NCI-H146 treated with DMSO at 0.1 percent for 48 hours (cell line): ENCODE measurements around the gene ATP5F1A.
A peak's percentile ranks its signal among the peaks of the same experiment; 100 is the strongest.

Source experiments
- DNase-seq: peaks from one replicate; lab custom pipeline; 2025; ENCODE audit not compliant: unreplicated experiment; lab: John Stamatoyannopoulos, UW

Gene ATP5F1A

DNA sequence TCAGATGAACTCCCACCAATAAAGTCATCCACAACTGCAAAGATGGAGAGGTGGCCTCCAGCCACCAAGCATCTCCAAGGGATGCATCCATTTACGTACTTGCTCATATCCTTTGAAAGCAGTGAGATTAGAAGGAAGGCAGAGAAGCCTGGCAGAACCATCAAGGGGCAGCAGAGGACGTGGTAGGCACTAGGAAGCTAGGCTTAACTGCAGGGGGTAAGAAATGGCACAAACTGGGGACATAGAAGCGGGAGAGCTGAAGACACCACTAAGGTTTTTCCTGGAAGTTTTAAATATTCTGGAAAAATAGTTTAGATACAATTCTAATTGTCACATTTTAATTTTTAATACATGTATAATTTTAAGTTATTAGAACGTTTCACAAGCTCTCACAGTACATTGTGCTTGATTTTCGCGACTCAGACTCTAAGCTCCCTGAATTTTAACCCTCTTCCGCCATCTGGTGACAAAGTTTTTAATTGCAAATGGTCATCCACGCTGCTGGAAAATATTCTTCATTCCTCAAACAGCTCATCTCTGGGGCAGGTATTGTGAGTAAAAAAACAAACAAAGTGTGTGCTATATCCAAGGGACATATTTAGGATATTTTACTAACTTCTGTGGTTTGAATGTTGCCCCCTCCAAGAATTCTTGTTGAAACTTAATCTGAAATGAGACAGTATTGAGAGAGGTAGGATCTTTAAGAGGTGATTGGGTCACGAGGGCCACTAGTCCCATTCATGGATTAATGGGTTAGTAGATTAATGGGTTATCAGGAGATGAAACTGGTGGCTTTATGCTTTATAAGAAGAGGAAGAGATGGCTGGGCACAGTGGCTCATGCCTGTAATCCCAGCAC, 24.4 kb downstream of the ATP5F1A start:
- DNase-seq, result peak; percentile 64

DNA sequence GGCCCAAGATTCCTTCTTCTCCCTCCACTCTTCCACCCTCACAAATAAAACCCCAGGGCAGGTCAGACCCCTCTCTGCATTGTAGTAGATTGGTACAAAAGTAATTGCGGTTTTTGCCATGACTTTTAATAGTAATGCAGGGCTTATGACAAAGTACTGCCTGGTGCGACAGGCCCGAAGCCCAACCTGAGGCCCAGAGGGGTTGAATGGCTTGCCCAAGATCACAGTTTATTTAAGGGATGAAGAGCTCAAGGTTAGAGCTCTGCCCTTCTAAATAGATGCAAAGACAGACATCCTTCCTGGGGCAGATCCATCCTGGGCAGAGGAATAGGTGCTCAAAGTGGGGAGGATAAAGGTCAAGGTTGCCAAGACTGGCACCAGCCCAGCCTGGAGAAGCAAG, 25.1 kb downstream of the ATP5F1A start:
- no peak for DNase-seq

DNA sequence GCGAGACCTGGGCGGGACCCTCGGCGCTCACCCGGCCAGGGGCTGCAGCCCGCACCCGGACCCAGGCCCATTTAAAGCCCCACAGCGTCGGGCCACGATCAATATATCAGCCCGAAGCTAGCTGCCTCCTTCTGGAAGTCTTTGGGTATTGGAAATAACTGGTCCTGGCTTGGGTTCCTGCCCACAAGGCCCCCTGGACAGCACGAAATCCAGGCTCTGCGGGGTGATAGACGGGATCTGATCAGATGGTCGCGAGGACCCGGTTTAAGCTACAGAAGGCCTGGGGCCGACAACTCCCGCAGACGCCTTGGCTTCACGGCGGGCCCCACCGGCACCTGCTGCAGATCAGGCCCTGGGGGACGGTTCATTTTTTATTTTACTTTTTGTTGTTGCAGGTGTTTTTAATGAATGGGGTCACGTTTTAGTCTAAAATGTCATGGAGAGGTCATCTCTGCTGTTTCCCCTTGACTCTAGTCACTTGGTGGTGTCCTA, 25.7 kb downstream of the ATP5F1A start:
- DNase-seq, result no peak

DNA sequence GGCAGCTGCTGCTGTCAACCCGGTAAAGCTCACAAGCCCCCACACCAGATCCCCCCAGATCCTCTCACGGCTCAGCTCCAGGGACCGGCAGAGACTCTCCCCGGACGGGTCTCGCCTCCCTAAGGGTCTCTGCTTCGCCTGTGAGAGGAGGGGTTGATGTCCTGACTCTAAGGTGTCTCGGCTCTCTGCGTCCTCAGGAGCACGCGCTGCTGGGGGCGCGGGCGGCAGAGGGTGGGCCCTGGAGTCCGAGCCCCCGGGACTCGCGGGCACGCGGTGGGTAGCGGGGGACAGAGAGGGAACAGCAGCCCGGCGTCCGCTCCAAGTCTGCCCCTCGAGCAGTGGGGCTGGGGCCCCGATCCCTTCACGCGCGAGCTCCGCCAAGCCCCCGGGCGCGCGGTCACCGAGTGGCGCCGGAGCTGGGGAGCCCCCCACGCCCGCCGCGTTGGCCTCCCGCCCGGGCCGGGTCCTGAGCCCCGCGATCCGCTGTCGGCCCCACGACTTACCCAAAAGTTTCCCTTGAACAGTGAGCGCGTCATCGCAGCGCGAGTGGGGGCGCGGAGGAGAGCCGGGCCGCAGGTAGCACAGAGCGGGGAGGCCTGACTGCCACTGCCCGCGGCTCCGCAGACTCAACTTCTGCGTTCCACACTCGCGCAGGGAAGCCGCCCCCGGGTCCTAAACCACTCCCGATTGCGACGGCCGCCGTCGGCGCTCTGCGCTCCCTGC, 26.3 kb downstream of the ATP5F1A start, which contains the start of gene PSTPIP2:
Gene PSTPIP2 (minus strand): TSS at position 608 of the 723 bp plus-strand sequence. CDS start 72 bp downstream, at position 536.
- peak; percentile 30 for DNase-seq

DNA sequence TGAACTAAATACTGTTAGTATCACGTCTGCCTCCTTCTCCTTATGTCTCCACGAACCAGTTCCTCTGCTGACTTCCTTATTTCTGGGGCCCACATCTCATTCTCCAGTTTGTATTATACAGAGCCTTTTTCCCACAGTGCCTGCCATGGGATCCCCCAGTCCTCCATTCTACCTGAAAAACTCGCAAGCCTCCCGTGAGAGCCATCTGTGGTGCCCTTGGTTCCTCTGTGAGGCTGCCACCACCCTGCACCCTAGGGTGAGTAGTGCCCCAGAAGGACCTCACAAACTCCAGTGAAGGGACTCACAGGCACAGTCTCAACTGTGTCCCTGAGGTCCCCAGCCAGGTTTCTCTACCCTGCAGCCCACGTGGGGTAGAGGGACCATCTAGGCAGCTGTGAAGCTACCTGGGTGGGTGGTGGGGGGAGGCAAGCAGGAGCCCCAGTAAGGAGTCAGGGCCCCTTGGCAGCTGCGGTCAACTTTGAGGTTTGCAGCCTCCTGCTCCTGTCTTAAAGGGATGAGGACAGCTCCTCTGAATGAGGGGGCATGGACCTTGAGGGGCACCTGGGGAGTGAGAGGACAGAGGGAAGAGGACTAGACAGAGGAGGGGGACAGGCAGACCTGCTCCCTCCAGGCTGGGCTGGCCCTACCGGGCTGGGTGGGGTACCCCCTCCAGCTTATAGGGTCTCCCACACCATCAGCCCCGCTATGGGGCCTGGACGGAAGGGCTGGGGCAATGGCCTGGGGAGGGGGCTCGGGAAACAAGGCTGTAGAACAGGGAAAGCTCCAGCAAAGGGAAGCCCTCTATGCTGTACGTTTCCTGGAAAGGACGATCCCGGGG, 27.1 kb downstream of the ATP5F1A start:
- no peak for DNase-seq

DNA sequence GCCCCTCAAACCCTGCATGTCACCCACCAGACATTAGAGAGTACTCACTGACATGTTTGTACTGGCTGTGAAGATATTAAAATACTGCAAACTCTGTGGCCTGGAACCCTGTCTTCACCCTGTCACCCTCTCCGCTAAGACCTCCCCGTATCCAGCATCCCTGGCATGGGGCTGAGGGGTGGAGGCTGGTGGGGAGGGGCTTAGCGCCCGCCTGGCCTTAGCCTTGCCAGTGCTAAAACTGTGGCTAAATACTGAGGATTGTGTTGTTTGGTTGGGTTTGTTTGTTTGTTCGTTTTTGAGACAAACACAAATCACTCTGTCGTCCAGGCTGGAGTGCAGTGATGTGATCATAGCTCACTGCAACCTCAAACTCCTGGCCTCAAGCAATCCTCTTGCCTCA, 27.9 kb downstream of the ATP5F1A start:
- no peak for DNase-seq

DNA sequence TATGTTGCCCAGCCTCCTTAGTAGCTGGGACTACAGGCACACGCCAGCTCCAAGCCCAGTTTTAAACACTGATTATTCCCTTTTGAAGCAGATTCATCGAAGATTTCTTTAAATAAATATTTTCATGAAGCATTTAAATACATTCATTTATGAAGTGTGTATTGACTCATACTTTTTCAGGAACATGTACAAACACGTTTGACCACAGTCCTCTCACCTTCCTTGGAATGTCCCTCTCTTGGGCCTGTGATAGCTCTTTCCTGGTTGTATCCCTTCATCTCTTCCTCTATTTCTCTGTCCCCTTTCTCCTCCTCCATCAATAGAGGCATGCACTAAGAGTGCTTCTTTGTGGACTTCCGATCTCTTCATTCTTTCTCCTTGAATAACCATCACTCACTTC, 28.6 kb downstream of the ATP5F1A start:
- DNase-seq, result no peak

DNA sequence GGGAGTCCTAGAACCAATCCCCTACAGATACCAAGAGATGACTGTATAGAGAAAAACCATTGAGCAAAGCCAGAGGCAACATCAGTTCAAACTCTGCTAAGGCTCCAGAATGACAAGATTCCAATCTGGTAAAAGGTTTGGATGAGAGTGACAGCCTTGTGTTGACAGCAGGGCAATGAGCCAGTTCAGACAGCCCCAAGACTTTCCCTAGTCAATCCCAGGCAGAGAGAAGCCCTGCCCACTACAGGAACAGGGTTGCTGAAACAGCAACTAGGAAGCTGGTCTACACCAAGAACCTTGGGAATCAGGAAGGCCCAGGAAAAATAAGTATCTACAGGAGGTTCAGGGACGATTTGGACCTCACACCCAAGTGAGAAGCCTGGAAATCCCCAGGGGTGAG, 29.3 kb downstream of the ATP5F1A start:
- DNase-seq, result no peak

DNA sequence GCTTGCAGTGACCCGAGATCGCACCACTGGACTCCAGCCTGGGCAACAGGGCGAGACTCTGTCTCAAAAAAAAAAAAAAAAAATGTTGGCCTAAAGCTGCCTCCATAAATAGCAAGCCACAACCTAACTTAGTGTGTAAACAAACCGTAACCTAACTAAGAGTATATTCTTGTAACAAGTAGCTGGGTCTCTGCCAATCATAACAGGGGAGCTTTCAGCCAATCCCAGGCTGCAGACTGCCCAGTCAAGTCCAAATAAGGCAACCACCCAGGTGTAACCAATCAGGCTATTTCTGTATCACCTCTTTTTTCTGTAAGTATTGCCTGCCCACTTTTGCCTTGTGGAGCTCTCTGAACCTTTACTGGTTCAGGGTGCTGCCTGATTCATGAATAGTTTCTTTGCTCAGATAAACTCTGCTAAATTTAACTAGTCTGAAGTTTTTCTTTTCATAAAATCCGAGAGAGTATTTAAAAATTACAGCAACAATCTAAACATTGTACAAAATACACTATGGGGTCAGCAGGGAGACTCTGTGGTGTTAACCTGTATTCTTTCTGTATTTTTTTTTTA, 30.6 kb downstream of the ATP5F1A start:
- peak; percentile 12 for DNase-seq

DNA sequence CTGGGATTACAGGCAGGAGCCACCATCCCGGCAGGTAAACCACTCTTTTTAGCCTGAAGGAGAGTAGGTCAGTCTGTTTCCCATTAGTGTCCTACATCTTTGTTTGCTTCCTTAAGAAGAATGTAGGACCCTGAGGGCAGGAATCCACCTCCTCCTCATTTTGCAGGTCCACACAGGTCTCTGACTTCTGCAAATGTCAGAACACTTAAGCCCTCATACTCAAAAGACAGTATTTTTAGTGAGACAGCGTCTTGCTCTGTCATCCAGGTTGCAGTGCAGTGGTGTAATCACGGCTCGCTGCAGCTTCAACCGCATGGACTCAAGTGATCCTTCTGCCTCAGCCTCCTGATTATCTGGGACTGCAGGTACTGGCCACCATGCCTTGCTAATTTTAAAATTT, 35.3 kb downstream of the ATP5F1A start:
- no peak for DNase-seq

DNA sequence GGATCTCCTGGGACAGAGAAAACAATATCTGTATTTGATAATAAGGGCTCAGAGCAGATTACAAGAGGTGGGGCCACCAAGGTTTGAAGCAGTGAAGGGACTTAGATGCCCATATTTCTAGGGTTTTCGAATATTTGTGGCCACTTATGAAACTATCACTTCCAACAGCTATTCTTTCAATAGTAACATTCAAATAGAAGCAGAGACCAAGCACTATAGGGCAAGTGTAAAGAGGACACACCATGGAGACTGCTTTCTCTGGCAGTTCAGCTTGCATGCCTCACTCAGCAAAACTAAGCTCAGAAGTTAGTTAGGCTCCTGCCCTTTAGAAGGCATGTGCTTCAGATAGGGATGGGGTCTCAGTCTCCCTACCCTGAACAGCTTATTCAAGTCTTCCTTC, 36.3 kb downstream of the ATP5F1A start:
- no peak for DNase-seq

DNA sequence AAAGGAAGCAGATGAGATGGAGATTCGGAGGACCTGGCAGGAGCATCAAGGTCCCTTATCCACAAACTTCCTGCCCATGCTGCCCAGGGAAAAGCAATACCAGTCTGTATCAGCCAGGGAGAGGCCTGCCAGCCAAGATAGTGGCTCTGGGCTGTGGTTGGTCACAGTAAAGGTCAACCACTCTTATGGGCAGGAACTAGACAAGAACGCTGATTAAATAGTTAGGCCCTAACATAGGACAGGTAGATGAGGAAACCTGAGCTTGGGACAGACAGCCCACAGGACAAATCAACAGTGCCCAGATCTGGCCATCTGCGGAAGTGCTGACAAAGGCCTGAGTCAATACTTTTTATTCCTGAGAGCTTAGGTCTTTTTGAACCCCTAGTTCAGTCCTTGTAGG, 36.7 kb downstream of the ATP5F1A start:
- no peak for DNase-seq

DNA sequence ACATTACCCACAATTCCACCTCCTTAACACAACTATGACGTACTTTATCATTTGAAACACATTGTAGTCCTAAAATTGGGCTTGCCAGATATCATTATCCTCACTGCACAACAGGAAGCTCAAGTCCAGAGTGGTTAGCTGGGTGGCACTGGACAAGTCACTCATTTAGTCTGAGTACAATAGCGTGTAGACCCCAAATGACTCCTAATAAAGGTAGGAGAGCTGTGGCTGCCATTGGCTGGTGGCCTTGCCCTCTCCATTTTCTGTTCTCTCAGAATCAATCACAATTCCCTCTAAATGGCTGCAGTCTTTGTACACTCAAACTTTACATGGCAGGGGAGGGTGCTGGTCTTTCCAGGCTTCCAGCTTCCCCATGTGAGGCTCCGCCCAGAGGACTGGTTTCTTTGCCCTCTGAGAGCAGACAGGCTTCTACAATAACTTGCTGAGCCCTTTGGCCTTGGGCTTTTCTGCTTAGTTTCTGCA, 37.7 kb downstream of the ATP5F1A start:
- DNase-seq, result no peak

DNA sequence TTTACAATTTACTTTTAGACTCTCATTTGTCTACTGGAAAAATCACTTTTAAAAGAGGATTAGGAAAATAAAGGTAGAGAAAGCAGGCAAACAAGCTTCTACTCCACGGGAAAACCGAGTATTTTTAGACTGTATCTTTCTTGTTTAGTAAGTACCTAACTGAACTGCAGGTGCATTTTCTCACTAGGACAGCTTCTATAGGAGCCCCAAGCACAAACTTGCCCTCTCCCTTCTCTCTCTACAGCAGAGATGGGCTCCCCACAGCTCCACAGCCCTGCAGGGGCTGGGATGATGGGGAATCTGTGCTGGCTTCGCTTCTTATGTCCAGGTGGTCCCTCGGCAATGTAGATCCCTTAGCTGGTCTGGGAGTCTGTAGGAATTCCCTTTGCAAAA, 42.3 kb downstream of the ATP5F1A start:
- no peak for DNase-seq

DNA sequence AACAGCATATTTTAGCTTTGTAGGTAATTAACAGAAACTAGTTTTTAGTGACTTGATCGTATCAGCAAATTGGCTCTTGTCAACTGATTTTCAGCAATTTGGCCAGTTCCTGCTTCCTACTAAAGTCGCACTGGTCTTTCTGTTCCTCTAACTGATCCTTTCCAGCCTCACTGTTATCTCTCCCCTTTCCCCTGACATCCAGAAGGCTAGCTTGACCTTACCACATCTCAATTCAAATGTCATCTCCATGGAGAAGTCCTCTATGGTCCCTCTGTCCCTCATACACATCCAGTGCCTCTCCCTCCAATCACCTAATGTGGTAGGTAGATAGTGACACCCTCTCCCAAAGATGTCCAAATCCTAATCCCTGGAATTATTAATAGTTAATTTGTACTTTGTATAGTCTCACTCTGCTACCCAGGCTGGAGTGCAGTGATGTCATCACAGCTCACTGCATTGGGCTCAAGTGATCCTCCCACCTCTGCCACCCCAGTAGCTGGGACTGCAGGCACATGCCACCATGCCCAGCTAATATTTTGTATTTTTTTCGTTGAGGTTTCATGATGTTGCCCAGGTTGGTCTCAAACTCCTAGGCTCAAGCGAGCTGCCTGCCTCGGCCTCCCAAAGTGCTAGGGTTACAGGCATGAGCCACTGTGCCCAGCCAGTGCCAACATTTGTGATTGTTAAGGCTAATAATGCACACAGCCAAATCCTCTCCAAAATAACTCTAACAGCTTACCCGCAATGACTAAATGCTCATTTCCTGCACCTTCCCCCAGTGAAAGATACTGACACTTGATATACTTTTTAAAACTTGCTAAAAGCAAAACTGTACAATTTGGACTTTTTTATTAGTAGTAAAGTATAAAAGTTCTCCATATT, 42.9 kb downstream of the ATP5F1A start:
- no peak for DNase-seq

DNA sequence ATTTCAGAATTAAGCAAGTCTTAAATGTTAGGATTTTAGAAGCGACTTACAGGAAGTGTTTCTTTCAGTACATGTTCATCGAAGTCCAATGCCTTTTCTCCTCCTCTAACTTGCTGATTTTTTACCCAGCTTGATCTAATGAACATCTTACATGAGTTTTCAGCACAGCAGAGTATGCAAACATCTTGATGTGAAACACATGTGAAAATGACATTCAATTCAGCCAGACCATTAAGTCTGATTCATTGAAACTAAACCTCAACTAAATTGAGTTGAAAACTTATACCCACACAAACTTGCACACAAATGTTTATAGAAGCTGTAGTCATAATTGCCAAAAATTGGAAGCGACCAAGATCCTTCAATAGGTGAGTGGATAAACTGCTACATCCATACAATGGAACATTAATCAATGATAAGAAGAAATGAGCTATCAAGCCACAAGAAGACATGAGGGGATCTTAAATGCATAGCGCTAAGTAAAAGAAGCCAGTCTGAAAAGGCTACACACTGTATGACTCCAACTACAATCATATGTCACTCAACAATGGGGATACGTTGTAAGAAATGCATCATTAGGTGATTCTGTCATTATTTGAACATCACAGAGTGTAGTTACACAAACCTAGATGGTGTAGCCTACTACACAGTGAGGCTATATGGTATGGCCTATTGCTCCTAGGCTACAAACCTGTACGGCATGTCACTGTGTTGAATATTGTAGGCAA, 44.6 kb downstream of the ATP5F1A start:
- DNase-seq, result no peak

DNA sequence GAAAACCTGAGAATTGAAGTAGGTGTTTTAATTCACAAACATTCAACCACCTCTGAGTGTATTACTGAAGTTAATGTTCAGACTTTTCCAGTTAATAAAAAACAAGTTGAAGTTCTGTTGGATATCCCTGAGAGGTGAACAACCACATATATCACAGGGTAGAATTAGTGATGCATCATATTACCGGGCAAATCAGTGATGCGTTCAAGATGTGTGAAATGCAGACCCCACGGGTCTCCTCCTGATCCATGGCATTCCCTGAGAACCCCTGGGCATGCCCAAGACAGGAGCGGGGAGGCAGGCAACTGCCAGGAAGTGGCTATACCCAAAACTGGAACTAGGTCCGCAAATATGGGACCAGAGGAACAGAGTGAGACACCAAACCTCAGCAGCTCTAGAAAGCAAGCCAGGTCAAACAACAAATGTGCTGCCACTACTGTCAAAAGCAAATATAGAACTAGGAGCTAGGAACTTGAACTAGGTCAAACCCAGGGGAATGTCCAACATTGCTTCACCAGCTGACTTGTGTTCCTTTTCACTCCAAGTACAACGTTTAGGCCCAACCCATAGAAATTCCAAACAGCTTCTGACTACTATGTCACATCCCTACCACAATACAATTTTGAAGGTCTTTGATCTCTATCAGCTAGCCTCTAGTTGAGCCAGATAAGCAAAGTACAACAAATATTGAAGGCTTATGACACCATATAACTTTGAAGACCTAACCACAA, 46.2 kb downstream of the ATP5F1A start:
- no peak for DNase-seq

DNA sequence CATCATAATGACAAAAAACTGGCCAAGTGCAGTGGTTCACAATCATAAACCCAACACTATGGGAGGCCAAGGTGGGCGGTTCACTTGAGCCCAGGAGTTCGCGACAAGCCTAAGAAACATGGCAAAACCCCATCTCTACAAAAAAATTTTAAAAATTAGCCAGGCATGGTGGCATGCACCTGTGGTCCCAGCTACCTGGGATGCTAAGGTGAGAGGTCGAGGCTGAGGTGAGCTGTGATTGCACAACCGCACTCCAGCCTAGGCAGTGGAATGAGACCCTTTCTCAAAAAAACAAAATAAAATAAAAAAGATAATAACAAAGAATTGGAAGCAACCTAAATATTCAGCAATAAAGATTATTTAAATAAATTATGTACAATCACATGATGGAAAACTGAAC, 47.8 kb downstream of the ATP5F1A start:
- no peak for DNase-seq
